Measurements from ENCODE around the gene INPP4B.

Gene INPP4B

GRCh38 chr4:142440093-142440492 lies 406.0 kb downstream of the INPP4B start:
- TF ChIP-seq, protein P1, sequence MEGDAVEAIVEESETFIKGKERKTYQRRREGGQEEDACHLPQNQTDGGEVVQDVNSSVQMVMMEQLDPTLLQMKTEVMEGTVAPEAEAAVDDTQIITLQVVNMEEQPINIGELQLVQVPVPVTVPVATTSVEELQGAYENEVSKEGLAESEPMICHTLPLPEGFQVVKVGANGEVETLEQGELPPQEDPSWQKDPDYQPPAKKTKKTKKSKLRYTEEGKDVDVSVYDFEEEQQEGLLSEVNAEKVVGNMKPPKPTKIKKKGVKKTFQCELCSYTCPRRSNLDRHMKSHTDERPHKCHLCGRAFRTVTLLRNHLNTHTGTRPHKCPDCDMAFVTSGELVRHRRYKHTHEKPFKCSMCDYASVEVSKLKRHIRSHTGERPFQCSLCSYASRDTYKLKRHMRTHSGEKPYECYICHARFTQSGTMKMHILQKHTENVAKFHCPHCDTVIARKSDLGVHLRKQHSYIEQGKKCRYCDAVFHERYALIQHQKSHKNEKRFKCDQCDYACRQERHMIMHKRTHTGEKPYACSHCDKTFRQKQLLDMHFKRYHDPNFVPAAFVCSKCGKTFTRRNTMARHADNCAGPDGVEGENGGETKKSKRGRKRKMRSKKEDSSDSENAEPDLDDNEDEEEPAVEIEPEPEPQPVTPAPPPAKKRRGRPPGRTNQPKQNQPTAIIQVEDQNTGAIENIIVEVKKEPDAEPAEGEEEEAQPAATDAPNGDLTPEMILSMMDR (IDR thresholded peaks at IDR 0.05; ENCODE audit: extremely low read depth, missing control alignments), result no peak
- no peak for DNase-seq (ENCODE audit: low spot score)

- no peak for DNase-seq (ENCODE audit: low spot score)
- TF ChIP-seq, protein P1 (IDR thresholded peaks at IDR 0.05; ENCODE audit: extremely low read depth, missing control alignments), result no peak
Measured at GRCh38 chr4:142435599-142436235, 410.4 kb downstream of the INPP4B start.

DNA sequence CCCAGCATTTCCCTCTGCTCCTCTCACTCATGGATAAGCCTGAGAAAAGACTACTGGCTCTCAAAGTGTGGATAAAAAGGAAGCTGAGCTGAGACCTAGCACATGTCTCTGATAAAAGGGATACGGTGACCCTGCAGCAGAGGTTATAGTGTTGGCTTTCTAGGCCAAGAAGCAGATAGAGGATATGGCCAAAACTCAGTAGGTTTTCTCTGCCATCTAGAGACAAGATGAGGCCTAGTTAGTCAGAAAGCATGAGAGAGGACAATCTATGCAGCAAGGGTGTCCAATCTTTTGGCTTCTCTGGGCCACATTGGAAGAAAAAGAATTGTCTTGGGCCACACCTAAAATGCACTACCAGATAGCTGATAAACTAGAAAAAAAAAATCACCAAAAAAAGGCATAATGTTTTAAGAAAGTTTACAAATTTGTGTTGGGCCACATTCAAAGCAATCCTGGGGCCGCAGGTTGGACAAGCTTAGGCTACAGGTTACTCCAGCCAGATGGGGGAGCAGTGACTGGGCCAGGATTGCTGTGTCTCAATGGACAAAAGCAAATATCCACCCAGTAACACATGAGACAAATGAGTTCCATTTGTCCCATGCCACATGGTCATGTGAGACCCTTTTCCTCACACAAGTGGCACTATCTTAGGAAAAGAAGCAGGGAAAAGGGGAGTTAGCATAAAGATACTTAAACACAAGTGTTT lies 411.4 kb downstream of the INPP4B start:
- no peak for DNase-seq (ENCODE audit: low spot score)
- TF ChIP-seq, protein P1 (IDR thresholded peaks at IDR 0.05; ENCODE audit: extremely low read depth, missing control alignments), result no peak

DNA sequence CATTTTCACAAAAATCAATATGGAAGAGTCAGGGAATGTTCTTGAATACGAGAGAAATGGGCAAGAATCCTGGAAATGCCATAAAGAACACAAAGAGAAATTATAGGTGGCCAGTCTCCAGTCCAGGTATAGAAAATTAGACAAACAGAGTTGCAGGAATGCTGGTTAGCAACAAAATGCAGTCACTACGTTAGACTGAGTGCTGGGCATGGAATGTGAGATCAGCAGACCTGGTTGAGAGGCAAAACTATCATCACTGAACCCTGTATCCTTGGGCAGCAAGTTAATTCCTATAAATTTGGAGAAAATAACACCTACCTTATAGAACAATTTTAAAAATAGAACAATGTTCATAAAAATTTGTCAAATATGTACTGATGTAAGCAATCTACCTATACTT lies 417.4 kb downstream of the INPP4B start:
- DNase-seq (ENCODE audit: low spot score), result no peak
- TF ChIP-seq, protein P1 (IDR thresholded peaks at IDR 0.05; ENCODE audit: extremely low read depth, missing control alignments), result no peak

DNA sequence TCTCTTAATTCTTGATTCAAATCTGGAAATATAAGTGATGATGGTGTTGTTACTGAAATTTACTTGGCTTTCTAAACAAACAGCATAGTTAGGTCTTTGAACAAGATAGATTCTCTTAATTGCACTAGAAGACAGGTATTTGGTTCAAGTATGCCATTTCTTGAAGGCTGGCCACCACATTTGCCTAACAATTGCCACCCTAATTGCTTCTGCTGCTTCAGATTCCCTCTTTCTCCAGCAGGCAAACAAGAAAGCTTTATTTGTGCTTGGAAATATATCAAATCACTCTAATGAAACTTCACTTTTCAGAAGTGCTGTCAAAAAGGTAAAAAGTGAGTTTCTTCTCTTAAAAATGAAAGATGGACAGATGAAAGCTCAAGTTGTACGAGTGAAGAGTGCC lies 418.6 kb downstream of the INPP4B start:
- TF ChIP-seq, protein P1 (IDR thresholded peaks at IDR 0.05; ENCODE audit: extremely low read depth, missing control alignments), result no peak
- no peak for DNase-seq (ENCODE audit: low spot score)

- DNase-seq (ENCODE audit: low spot score), result no peak
- TF ChIP-seq, protein P1 (IDR thresholded peaks at IDR 0.05; ENCODE audit: extremely low read depth, missing control alignments), result no peak
Measured at GRCh38 chr4:142423861-142424260, 422.2 kb downstream of the INPP4B start.

- TF ChIP-seq, protein P1 (IDR thresholded peaks at IDR 0.05; ENCODE audit: extremely low read depth, missing control alignments), result no peak
- no peak for DNase-seq (ENCODE audit: low spot score)
Measured at GRCh38 chr4:142420311-142421095, 425.6 kb downstream of the INPP4B start.

All from GM20000 (cell line).